ENCODE measurements around the gene BCL2A1.

Gene BCL2A1

DNA sequence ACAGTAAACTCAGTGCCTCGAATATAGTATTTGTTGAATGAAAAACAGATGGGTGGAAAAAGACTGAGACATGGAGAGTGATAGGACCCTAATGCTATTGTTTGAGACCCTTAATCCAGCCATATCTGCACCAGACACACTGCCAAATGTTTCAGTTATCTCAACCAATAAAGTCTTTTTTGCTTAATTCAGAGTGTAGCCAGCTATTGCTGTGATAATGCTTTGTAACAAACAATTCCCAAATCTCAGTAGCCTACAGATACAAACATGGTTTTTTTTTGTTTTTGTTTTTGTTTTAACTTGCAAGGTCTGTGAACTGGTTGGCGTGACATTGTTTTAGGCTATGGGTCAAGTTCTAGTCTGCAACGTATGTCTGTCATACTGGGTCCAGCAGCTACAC, 17.0 kb upstream of the BCL2A1 start:
- no peak overlapping the region for H2AFZ ChIP-seq (ENCODE audit: insufficient read depth, low read length, poor library complexity)
- H3K79me2 ChIP-seq (ENCODE audit: control insufficient read depth, insufficient read depth, low read length, poor library complexity) = no peaks in the 10 kb centered on the region

DNA sequence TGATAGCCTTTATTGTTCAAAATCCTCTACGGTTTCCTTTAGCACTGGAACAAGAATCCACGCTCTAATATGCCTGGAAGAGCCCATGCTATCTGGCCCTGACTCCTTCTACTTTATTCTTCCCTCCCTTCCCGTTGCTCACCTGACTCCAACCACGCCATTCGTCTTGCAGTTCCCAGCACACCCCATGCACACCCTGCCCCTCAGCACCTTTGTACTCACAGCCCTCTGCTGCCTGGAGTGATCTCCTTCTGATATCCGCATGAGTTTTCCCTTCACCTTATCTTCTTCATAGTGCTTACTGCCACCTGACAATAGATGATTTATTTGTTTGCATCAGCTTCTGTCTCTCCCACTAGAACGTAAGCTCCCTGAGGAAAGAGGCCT, 16.6 kb upstream of the BCL2A1 start:
- DNase-seq = no peak
- no peaks in the 10 kb centered on the region for H3K79me2 ChIP-seq (ENCODE audit: control insufficient read depth, insufficient read depth, low read length, poor library complexity)
- H3K36me3 ChIP-seq (ENCODE audit: control insufficient read depth in 1 of 2, insufficient read depth in 2 of 2, low read length in 2 of 2) = no peaks in the 10 kb centered on the region
- H3K9me3 ChIP-seq (ENCODE audit: insufficient read depth, low read depth, low read length) = peaks cover 3% of the 10 kb centered on the region
- no peak overlapping the region for H3K4me3 ChIP-seq (ENCODE audit: low read depth, low read length)
- H3K27me3 ChIP-seq (ENCODE audit: insufficient read depth, low read length) = no peaks in the 10 kb centered on the region
- H2AFZ ChIP-seq (ENCODE audit: insufficient read depth, low read length, poor library complexity) = no peak overlapping the region
- no peak overlapping the region for H4K8ac ChIP-seq (ENCODE audit: low read depth, low read length)
- no peak overlapping the region for H3K9ac ChIP-seq (ENCODE audit: low read length)
- no peaks in the 10 kb centered on the region for H3K79me1 ChIP-seq (ENCODE audit: low read length)
- no peak overlapping the region for H4K12ac ChIP-seq (ENCODE audit: low read depth, low read length)
- no peak overlapping the region for H3K4ac ChIP-seq (ENCODE audit: low read depth, low read length)
- no peak overlapping the region for H3K23ac ChIP-seq (ENCODE audit: low read length)
- H3K4me2 ChIP-seq (ENCODE audit: low read length) = no peak overlapping the region
- H2BK12ac ChIP-seq (ENCODE audit: low read length) = no peak overlapping the region
- no peak overlapping the region for H3K14ac ChIP-seq (ENCODE audit: low read length)
- H2BK5ac ChIP-seq (ENCODE audit: low read depth, low read length, poor library complexity) = no peak overlapping the region
- H2AK5ac ChIP-seq (ENCODE audit: low read length) = no peak overlapping the region
- H3K27ac ChIP-seq (ENCODE audit: low read depth, low read length) = no peak overlapping the region
- H3K18ac ChIP-seq (ENCODE audit: low read length) = no peak overlapping the region
- no peak overlapping the region for H4K91ac ChIP-seq (ENCODE audit: low read depth, low read length)
- no peaks in the 10 kb centered on the region for H3K4me1 ChIP-seq (ENCODE audit: control insufficient read depth in 1 of 2, insufficient read depth in 2 of 2, low read length in 2 of 2)
- no CpG with 5 or more reads among the region's 7 CpGs for WGBS (ENCODE audit: extremely low coverage, insufficient coverage, insufficient read length)
- no peak overlapping the region for H2BK120ac ChIP-seq (ENCODE audit: insufficient read depth, low read length, poor library complexity)

More for the DNA sequence above, 17.0 kb upstream of the BCL2A1 start:
- H2BK120ac ChIP-seq (ENCODE audit: insufficient read depth, low read length, poor library complexity) = no peak overlapping the region
- no CpG with 5 or more reads among the region's 3 CpGs for WGBS (ENCODE audit: extremely low coverage, insufficient coverage, insufficient read length)
- no peak overlapping the region for H2AK5ac ChIP-seq (ENCODE audit: low read length)
- H3K36me3 ChIP-seq (ENCODE audit: control insufficient read depth in 1 of 2, insufficient read depth in 2 of 2, low read length in 2 of 2) = no peaks in the 10 kb centered on the region
- no peak overlapping the region for H3K27ac ChIP-seq (ENCODE audit: low read depth, low read length)
- H3K18ac ChIP-seq (ENCODE audit: low read length) = no peak overlapping the region
- no peaks in the 10 kb centered on the region for H3K4me1 ChIP-seq (ENCODE audit: control insufficient read depth in 1 of 2, insufficient read depth in 2 of 2, low read length in 2 of 2)
- no peak overlapping the region for H4K8ac ChIP-seq (ENCODE audit: low read depth, low read length)
- no peak for DNase-seq
- no peaks in the 10 kb centered on the region for H3K27me3 ChIP-seq (ENCODE audit: insufficient read depth, low read length)
- no peaks in the 10 kb centered on the region for H3K79me1 ChIP-seq (ENCODE audit: low read length)
- no peak overlapping the region for H3K9ac ChIP-seq (ENCODE audit: low read length)
- H3K23ac ChIP-seq (ENCODE audit: low read length) = no peak overlapping the region
- H2BK5ac ChIP-seq (ENCODE audit: low read depth, low read length, poor library complexity) = no peak overlapping the region
- no peak overlapping the region for H2BK12ac ChIP-seq (ENCODE audit: low read length)
- no peak overlapping the region for H3K4ac ChIP-seq (ENCODE audit: low read depth, low read length)
- H3K9me3 ChIP-seq (ENCODE audit: insufficient read depth, low read depth, low read length) = peaks cover 3% of the 10 kb centered on the region
- H3K4me3 ChIP-seq (ENCODE audit: low read depth, low read length) = no peak overlapping the region
- no peak overlapping the region for H4K91ac ChIP-seq (ENCODE audit: low read depth, low read length)
- no peak overlapping the region for H4K12ac ChIP-seq (ENCODE audit: low read depth, low read length)
- H3K4me2 ChIP-seq (ENCODE audit: low read length) = no peak overlapping the region
- no peak overlapping the region for H3K14ac ChIP-seq (ENCODE audit: low read length)

DNA sequence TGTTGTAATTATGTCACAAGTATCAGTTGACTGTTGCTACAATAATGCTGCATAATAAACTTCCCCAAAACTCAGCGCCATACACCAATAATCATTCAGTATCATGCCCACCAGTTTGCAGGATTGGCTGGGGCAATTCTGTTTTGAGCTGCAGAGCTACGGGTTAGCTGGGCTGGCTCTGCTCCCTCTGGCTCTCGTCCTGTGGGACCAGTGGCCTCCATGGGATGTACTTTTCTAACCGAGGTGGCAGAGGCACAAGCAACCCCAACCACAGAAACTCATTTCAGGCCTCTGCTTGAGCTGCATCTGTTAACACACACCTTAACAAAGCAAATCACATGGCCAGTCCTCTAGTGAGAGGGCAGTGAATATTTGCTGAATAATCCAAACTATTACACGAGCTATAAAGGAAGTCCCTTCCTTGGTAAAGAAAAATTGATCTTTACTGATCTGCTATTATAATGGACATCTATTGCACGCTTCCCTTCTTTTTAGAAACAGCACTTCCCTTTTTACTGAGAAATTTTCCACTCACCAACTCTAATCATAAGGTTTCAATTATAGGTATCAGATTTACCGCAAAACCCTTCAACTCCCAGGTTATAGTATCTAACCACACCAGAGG, 10.9 kb upstream of the BCL2A1 start:
- H4K12ac ChIP-seq (ENCODE audit: low read depth, low read length) = no peak overlapping the region
- H4K91ac ChIP-seq (ENCODE audit: low read depth, low read length) = no peak overlapping the region
- H3K4me3 ChIP-seq (ENCODE audit: low read depth, low read length) = no peak overlapping the region
- H4K8ac ChIP-seq (ENCODE audit: low read depth, low read length) = no peak overlapping the region
- H3K9ac ChIP-seq (ENCODE audit: low read length) = no peak overlapping the region
- H2BK12ac ChIP-seq (ENCODE audit: low read length) = no peak overlapping the region
- H2BK120ac ChIP-seq (ENCODE audit: insufficient read depth, low read length, poor library complexity) = no peak overlapping the region
- no peak overlapping the region for H2BK5ac ChIP-seq (ENCODE audit: low read depth, low read length, poor library complexity)
- no peak overlapping the region for H3K23ac ChIP-seq (ENCODE audit: low read length)
- H3K4me1 ChIP-seq (ENCODE audit: control insufficient read depth in 1 of 2, insufficient read depth in 2 of 2, low read length in 2 of 2) = no peaks in the 10 kb centered on the region
- H3K36me3 ChIP-seq (ENCODE audit: control insufficient read depth in 1 of 2, insufficient read depth in 2 of 2, low read length in 2 of 2) = no peaks in the 10 kb centered on the region
- H3K79me1 ChIP-seq (ENCODE audit: low read length) = no peaks in the 10 kb centered on the region
- no CpG with 5 or more reads among the region's 7 CpGs for WGBS (ENCODE audit: extremely low coverage, insufficient coverage, insufficient read length)
- DNase-seq = no peak
- H2AFZ ChIP-seq (ENCODE audit: insufficient read depth, low read length, poor library complexity) = no peak overlapping the region
- H3K27me3 ChIP-seq (ENCODE audit: insufficient read depth, low read length) = no peaks in the 10 kb centered on the region
- peaks cover 7% of the 10 kb centered on the region for H3K9me3 ChIP-seq (ENCODE audit: insufficient read depth, low read depth, low read length)
- no peak overlapping the region for H3K18ac ChIP-seq (ENCODE audit: low read length)
- H3K4ac ChIP-seq (ENCODE audit: low read depth, low read length) = no peak overlapping the region
- no peak overlapping the region for H3K27ac ChIP-seq (ENCODE audit: low read depth, low read length)
- no peaks in the 10 kb centered on the region for H3K79me2 ChIP-seq (ENCODE audit: control insufficient read depth, insufficient read depth, low read length, poor library complexity)
- H2AK5ac ChIP-seq (ENCODE audit: low read length) = no peak overlapping the region
- H3K4me2 ChIP-seq (ENCODE audit: low read length) = no peak overlapping the region
- H3K14ac ChIP-seq (ENCODE audit: low read length) = no peak overlapping the region

DNA sequence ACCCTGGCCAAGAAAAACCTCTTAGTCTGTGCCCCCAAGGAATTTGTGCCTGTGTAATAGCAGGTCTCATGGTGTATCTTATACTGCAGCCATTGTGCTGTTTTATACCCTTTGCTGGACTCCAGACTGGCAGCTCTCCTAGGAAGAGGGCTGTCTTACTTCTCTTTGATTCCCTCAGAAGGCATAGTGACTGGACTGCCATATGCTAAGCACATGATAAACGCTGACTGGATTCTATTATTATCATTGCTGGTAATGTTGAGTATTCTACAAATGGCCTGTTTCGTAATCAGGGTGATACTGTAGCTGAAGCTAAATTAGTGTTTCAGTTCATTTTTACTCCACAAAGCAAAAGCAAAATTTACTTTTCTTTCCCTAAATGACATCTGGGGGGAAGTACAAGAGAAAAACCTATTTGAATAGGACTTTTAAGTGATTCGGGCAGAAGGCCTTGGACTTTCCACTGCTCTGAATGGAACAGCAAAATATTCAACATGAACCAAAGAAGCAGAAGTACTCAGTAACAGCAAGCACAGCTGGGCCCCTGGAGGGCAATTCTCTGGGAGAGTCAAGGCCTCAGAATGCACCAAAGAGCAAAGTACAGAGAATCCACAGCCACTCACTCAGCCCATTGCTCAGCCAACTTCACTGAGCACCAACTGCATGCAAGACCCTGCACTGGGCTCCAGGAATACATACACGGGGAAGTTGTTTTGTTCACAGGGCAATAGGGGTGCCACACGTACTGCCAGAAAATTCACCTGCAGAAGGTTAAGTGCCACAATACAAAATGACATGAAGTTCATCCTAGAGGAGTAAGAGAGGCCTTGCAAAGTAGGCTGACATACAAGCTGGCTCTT, 7.9 kb upstream of the BCL2A1 start:
- no peak overlapping the region for H4K8ac ChIP-seq (ENCODE audit: low read depth, low read length)
- no CpG with 5 or more reads among the region's 5 CpGs for WGBS (ENCODE audit: extremely low coverage, insufficient coverage, insufficient read length)
- peaks cover 5% of the 10 kb centered on the region for H3K9me3 ChIP-seq (ENCODE audit: insufficient read depth, low read depth, low read length)
- H3K9ac ChIP-seq (ENCODE audit: low read length) = no peak overlapping the region
- H2AK5ac ChIP-seq (ENCODE audit: low read length) = no peak overlapping the region
- no peak overlapping the region for H2BK120ac ChIP-seq (ENCODE audit: insufficient read depth, low read length, poor library complexity)
- no peak overlapping the region for H2AFZ ChIP-seq (ENCODE audit: insufficient read depth, low read length, poor library complexity)
- no peak overlapping the region for H3K23ac ChIP-seq (ENCODE audit: low read length)
- no peaks in the 10 kb centered on the region for H3K36me3 ChIP-seq (ENCODE audit: control insufficient read depth in 1 of 2, insufficient read depth in 2 of 2, low read length in 2 of 2)
- H3K27ac ChIP-seq (ENCODE audit: low read depth, low read length) = no peak overlapping the region
- H3K18ac ChIP-seq (ENCODE audit: low read length) = no peak overlapping the region
- no peak overlapping the region for H3K4me2 ChIP-seq (ENCODE audit: low read length)
- H2BK12ac ChIP-seq (ENCODE audit: low read length) = no peak overlapping the region
- H3K14ac ChIP-seq (ENCODE audit: low read length) = no peak overlapping the region
- peak in 1 of 2 donors; percentile 54 for DNase-seq
- no peak overlapping the region for H3K4ac ChIP-seq (ENCODE audit: low read depth, low read length)
- H3K4me3 ChIP-seq (ENCODE audit: low read depth, low read length) = no peak overlapping the region
- no peak overlapping the region for H2BK5ac ChIP-seq (ENCODE audit: low read depth, low read length, poor library complexity)
- no peak overlapping the region for H4K12ac ChIP-seq (ENCODE audit: low read depth, low read length)
- H3K4me1 ChIP-seq (ENCODE audit: control insufficient read depth in 1 of 2, insufficient read depth in 2 of 2, low read length in 2 of 2) = no peaks in the 10 kb centered on the region
- no peaks in the 10 kb centered on the region for H3K79me1 ChIP-seq (ENCODE audit: low read length)
- no peak overlapping the region for H4K91ac ChIP-seq (ENCODE audit: low read depth, low read length)
- no peaks in the 10 kb centered on the region for H3K79me2 ChIP-seq (ENCODE audit: control insufficient read depth, insufficient read depth, low read length, poor library complexity)
- H3K27me3 ChIP-seq (ENCODE audit: insufficient read depth, low read length) = no peaks in the 10 kb centered on the region

Data from trophoblast cell (in vitro differentiated cells and primary cell).